ENCODE results near the gene DNAJA1. TPM values are rescaled to one million over a fixed set of nuclear protein-coding genes. Genes with fewer than 3 reads are reported as not detected.

Gene DNAJA1
- total RNA-seq, 2 donors from 2014 or later: 33.5 to 36.6 TPM

GRCh38 chr9:33011831-33012230, 13.2 kb upstream of the DNAJA1 start:
- H3K4me3 ChIP-seq: no peak overlapping the region
- no peak for TF ChIP-seq POLR2A (IDR thresholded peaks at IDR 0.05)
- TF ChIP-seq, protein P1, sequence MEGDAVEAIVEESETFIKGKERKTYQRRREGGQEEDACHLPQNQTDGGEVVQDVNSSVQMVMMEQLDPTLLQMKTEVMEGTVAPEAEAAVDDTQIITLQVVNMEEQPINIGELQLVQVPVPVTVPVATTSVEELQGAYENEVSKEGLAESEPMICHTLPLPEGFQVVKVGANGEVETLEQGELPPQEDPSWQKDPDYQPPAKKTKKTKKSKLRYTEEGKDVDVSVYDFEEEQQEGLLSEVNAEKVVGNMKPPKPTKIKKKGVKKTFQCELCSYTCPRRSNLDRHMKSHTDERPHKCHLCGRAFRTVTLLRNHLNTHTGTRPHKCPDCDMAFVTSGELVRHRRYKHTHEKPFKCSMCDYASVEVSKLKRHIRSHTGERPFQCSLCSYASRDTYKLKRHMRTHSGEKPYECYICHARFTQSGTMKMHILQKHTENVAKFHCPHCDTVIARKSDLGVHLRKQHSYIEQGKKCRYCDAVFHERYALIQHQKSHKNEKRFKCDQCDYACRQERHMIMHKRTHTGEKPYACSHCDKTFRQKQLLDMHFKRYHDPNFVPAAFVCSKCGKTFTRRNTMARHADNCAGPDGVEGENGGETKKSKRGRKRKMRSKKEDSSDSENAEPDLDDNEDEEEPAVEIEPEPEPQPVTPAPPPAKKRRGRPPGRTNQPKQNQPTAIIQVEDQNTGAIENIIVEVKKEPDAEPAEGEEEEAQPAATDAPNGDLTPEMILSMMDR (IDR thresholded peaks at IDR 0.05): no peak
- 70 to 81% methylated on average over 3 of the region's 3 CpGs for WGBS, 2 donors
- no peak overlapping the region for H3K27ac ChIP-seq
- H3K9me3 ChIP-seq: no peaks in the 10 kb centered on the region
- no peaks in the 10 kb centered on the region for H3K36me3 ChIP-seq (replicated peaks in 1 of 2; ENCODE audit: insufficient read depth in 1 of 2, low read depth in 2 of 2)
- no peak for DNase-seq
- intact Hi-C loops (cut with DNase I): no loop called here
- no peaks in the 10 kb centered on the region for H3K27me3 ChIP-seq
- no peaks in the 10 kb centered on the region for H3K4me1 ChIP-seq
- no peak for ATAC-seq

GRCh38 chr9:33012328-33013069, 12.6 kb upstream of the DNAJA1 start:
- no peak overlapping the region for H3K4me3 ChIP-seq
- H3K27ac ChIP-seq: no peak overlapping the region
- no peak for TF ChIP-seq POLR2A (IDR thresholded peaks at IDR 0.05)
- TF ChIP-seq, protein P1 (IDR thresholded peaks at IDR 0.05): no peak
- no peaks in the 10 kb centered on the region for H3K36me3 ChIP-seq (replicated peaks in 1 of 2; ENCODE audit: insufficient read depth in 1 of 2, low read depth in 2 of 2)
- H3K27me3 ChIP-seq: no peaks in the 10 kb centered on the region
- H3K4me1 ChIP-seq: no peaks in the 10 kb centered on the region
- H3K9me3 ChIP-seq: no peaks in the 10 kb centered on the region
- no peak for ATAC-seq
- no peak for DNase-seq
- intact Hi-C loops (cut with DNase I): no loop called here
- 56 to 57% methylated on average over 3 of the region's 3 CpGs for WGBS, 2 donors

- Histone ChIP-seq H3K27ac (no peak overlapping the region), H3K4me3 (no peak overlapping the region), H3K27me3 (no peaks in the 10 kb centered on the region), H3K4me1 (no peaks in the 10 kb centered on the region), H3K9me3 (no peaks in the 10 kb centered on the region), H3K36me3 (replicated peaks in 1 of 2; ENCODE audit: insufficient read depth in 1 of 2, low read depth in 2 of 2) (no peaks in the 10 kb centered on the region)
- ATAC-seq (no peak), DNase-seq (no peak)
- intact Hi-C loops (cut with DNase I): no loop called here
- WGBS, 2 donors: 83 to 95% methylated on average over 2 of the region's 2 CpGs
- no peak for TF ChIP-seq POLR2A (IDR thresholded peaks at IDR 0.05)
- TF ChIP-seq, protein P1 (IDR thresholded peaks at IDR 0.05): no peak
Observed at GRCh38 chr9:33013962-33014664, 11.0 kb upstream of the DNAJA1 start.

GRCh38 chr9:33014665-33015014, 10.4 kb upstream of the DNAJA1 start:
- Histone ChIP-seq H3K4me3 (no peak overlapping the region), H3K9me3 (no peaks in the 10 kb centered on the region), H3K4me1 (no peaks in the 10 kb centered on the region), H3K27me3 (no peaks in the 10 kb centered on the region), H3K36me3 (replicated peaks in 1 of 2; ENCODE audit: insufficient read depth in 1 of 2, low read depth in 2 of 2) (no peaks in the 10 kb centered on the region), H3K27ac (no peak overlapping the region)
- DNase-seq (no peak), ATAC-seq (no peak)
- WGBS, 2 donors: 50 to 75% methylated on average over 1 of the region's 1 CpG
- intact Hi-C loops (cut with DNase I): no loop called here
- no peak for TF ChIP-seq POLR2A (IDR thresholded peaks at IDR 0.05)
- TF ChIP-seq, protein P1 (IDR thresholded peaks at IDR 0.05): no peak
